ENCODE results near the gene ANO6. TPM values are rescaled to one million over a fixed set of nuclear protein-coding genes. Genes with fewer than 3 reads are reported as not detected.

ANO6 gene
- total RNA-seq, 1 experiment from 2014 or later = 59.3 TPM

- Histone ChIP-seq H3K27ac (ENCODE audit: low read depth, low read length, poor library complexity, severe bottlenecking) (no peak overlapping the region), H3K9me3 (ENCODE audit: low read depth, low read length, poor library complexity, severe bottlenecking) (no peaks in the 10 kb centered on the region), H3K4me1 (ENCODE audit: insufficient read depth, low read length, poor library complexity, severe bottlenecking) (peaks cover 28% of the 10 kb centered on the region), H3K4me3 (ENCODE audit: low read depth, low read length, poor library complexity, severe bottlenecking) (no peak overlapping the region), H3K36me3 (ENCODE audit: insufficient read depth, low read length, poor library complexity, severe bottlenecking) (no peaks in the 10 kb centered on the region), H3K27me3 (replicated peaks; ENCODE audit: insufficient read depth, low read depth, low read length, poor library complexity) (no peaks in the 10 kb centered on the region)
- ChIA-PET CTCF (no interaction called here), POLR2A (ENCODE audit: low non-redundant PET) (interaction anchor here (0.7 kb wide), 1 partner anchor 194 kb away, joined by 3 read pairs; no protein-coding TSS in a partner anchor)
- no peak for DNase-seq (ENCODE audit: low spot score)
- BruUV-seq (replicated peaks) = no TSS peak
- TF ChIP-seq EZH2 (IDR thresholded peaks at IDR 0.05; ENCODE audit: borderline replicate concordance, low read depth, low read length, poor library complexity, severe bottlenecking) = no peak
- TF ChIP-seq CTCF (conservative IDR thresholded peaks at IDR 0.05; ENCODE audit: low read depth, low read length) = no peak
- intact Hi-C loops (cut with micrococcal nuclease; ENCODE audit: unreplicated experiment) = no loop called here
These were observed 118.5 kb downstream of the ANO6 start for GRCh38 chr12:45334396-45334795.

GRCh38 chr12:45336331-45336730 is 120.4 kb downstream of the ANO6 start:
- peak; percentile 14 for DNase-seq (ENCODE audit: low spot score)
- H3K4me3 ChIP-seq (ENCODE audit: low read depth, low read length, poor library complexity, severe bottlenecking) = no peak overlapping the region
- TF ChIP-seq EZH2 (IDR thresholded peaks at IDR 0.05; ENCODE audit: borderline replicate concordance, low read depth, low read length, poor library complexity, severe bottlenecking) (no peak), CTCF (conservative IDR thresholded peaks at IDR 0.05; ENCODE audit: low read depth, low read length) (no peak)
- H3K36me3 ChIP-seq (ENCODE audit: insufficient read depth, low read length, poor library complexity, severe bottlenecking) = no peaks in the 10 kb centered on the region
- H3K4me1 ChIP-seq (ENCODE audit: insufficient read depth, low read length, poor library complexity, severe bottlenecking) = peaks cover 28% of the 10 kb centered on the region
- no peak overlapping the region for H3K27ac ChIP-seq (ENCODE audit: low read depth, low read length, poor library complexity, severe bottlenecking)
- ChIA-PET POLR2A (ENCODE audit: low non-redundant PET) (no interaction called here), CTCF (no interaction called here)
- no peaks in the 10 kb centered on the region for H3K27me3 ChIP-seq (replicated peaks; ENCODE audit: insufficient read depth, low read depth, low read length, poor library complexity)
- no peaks in the 10 kb centered on the region for H3K9me3 ChIP-seq (ENCODE audit: low read depth, low read length, poor library complexity, severe bottlenecking)
- intact Hi-C loops (cut with micrococcal nuclease; ENCODE audit: unreplicated experiment) = no loop called here
- BruUV-seq (replicated peaks) = no TSS peak

- no peak for DNase-seq (ENCODE audit: low spot score)
- CTCF ChIA-PET = no interaction called here
- H3K9me3 ChIP-seq (ENCODE audit: low read depth, low read length, poor library complexity, severe bottlenecking) = no peaks in the 10 kb centered on the region
- POLR2A ChIA-PET (ENCODE audit: low non-redundant PET) = no interaction called here
- intact Hi-C loops (cut with micrococcal nuclease; ENCODE audit: unreplicated experiment) = no loop called here
- H3K4me3 ChIP-seq (ENCODE audit: low read depth, low read length, poor library complexity, severe bottlenecking) = no peak overlapping the region
- peaks cover 28% of the 10 kb centered on the region for H3K4me1 ChIP-seq (ENCODE audit: insufficient read depth, low read length, poor library complexity, severe bottlenecking)
- H3K36me3 ChIP-seq (ENCODE audit: insufficient read depth, low read length, poor library complexity, severe bottlenecking) = no peaks in the 10 kb centered on the region
- H3K27ac ChIP-seq (ENCODE audit: low read depth, low read length, poor library complexity, severe bottlenecking) = no peak overlapping the region
- no TSS peak for BruUV-seq (replicated peaks)
- H3K27me3 ChIP-seq (replicated peaks; ENCODE audit: insufficient read depth, low read depth, low read length, poor library complexity) = no peaks in the 10 kb centered on the region
- TF ChIP-seq EZH2 (IDR thresholded peaks at IDR 0.05; ENCODE audit: borderline replicate concordance, low read depth, low read length, poor library complexity, severe bottlenecking) (no peak), CTCF (conservative IDR thresholded peaks at IDR 0.05; ENCODE audit: low read depth, low read length) (no peak)
These were observed 121.1 kb downstream of the ANO6 start for GRCh38 chr12:45336762-45337596.
